Sciatic nerve (tissue), 2 donors: ENCODE data around the gene MET. TPM values are rescaled to one million over a fixed set of nuclear protein-coding genes. Genes with fewer than 3 reads are reported as not detected.
A peak's percentile ranks its signal among the peaks of the same experiment; 100 is the strongest.

Source experiments
- ATAC-seq: fragments of 200-7000 bp; cut with Tn5 transposase; one replicate; pipeline ENCODE4 v1.9.1; 2020; ENCODE audit warnings: mild to moderate bottlenecking, moderate library complexity
- DNase-seq: peaks from one replicate; pipeline ENCODE4 v3.0.0-alpha.2; 2020; ENCODE audit warnings: low spot score
- intact Hi-C: fragments of 100-400 bp; cut with DNase I; formaldehyde crosslinking; loops from one replicate; pipeline ENCODE4 v1.14.2; 2022
- total RNA-seq: library from RNA; stranded (reverse); fragmentation: NEBNext Ultra II Directional; extraction: Animal tissue kit (Norgen Biotek cat#: 25700); gene quantifications from one replicate; pipeline ENCODE4 v1.2.1, GENCODE V29; 2021
- donor health status: DM: no; HTN: no; CAD: no.
- donor health status: DM: no; HTN: no; CAD: no.

The MET gene
- total RNA-seq, 1 donor from 2014 or later = 60.7 TPM

DNA sequence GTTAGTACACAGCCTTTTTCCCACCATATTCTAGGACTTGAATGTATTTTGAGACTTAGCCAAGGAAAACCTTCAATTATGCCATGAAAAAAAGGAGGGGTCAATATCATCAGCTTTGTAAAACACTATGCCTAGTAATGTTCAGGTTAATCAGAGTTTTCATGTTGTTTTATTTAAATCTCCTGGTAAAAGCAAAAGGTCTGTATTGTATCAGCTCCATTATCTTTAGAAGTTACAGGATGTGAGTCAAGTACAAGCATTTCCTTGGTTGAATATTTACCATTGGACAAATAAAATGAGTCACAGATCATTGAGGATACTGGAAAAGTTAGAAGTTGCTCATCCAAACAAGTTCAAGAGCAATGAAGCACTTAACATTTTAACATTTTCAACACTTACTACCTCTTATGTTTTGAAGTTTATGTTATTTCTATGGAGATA, 100.4 kb downstream of the MET start:
- DNase-seq (no peak), ATAC-seq (no peak)
- intact Hi-C loops = no loop called here

- intact Hi-C loops = no loop called here
- DNase-seq (no peak), ATAC-seq (no peak)
Observed at GRCh38 chr7:116772926-116773749, 101.1 kb downstream of the MET start.

DNA sequence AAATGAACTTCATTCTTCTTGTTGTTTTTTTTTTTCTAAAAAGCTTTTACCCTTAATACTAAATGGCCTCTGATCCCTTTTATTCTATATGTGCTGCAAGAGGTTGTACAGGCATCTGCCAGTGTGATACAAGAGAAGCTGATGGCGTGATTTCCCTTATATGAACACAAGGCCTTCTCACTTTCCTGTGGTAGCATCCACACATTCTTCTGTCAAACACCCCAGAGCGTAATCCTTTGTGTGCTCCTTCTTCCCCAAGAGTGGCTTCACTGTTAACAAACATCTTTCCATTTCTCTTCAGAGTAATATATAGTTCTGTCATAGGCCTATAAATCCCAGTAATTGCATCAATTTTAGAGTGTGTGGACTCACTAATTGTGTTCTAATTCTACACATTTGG, 104.0 kb downstream of the MET start:
- intact Hi-C loops = no loop called here
- DNase-seq = no peak
- no peak for ATAC-seq

- DNase-seq (no peak), ATAC-seq (no peak)
- intact Hi-C loops = no loop called here
Observed at GRCh38 chr7:116776610-116777289, 104.8 kb downstream of the MET start.

- no peak for DNase-seq
- intact Hi-C loops = no loop called here
- no peak for ATAC-seq
Observed at GRCh38 chr7:116777651-116778281, 105.8 kb downstream of the MET start.

GRCh38 chr7:116779216-116779615, 107.2 kb downstream of the MET start:
- no peak for ATAC-seq
- no peak for DNase-seq
- intact Hi-C loops = no loop called here

GRCh38 chr7:116779931-116780330, 107.9 kb downstream of the MET start:
- no peak for DNase-seq
- intact Hi-C loops = no loop called here
- ATAC-seq = no peak

- no peak for ATAC-seq
- intact Hi-C loops = no loop called here
Observed at GRCh38 chr7:116780521-116780920, 108.5 kb downstream of the MET start.

GRCh38 chr7:116780966-116781365, 109.0 kb downstream of the MET start:
- ATAC-seq = no peak
- DNase-seq = no peak
- intact Hi-C loops = no loop called here

More at GRCh38 chr7:116780521-116780920, 108.5 kb downstream of the MET start:
- no peak for DNase-seq

DNA sequence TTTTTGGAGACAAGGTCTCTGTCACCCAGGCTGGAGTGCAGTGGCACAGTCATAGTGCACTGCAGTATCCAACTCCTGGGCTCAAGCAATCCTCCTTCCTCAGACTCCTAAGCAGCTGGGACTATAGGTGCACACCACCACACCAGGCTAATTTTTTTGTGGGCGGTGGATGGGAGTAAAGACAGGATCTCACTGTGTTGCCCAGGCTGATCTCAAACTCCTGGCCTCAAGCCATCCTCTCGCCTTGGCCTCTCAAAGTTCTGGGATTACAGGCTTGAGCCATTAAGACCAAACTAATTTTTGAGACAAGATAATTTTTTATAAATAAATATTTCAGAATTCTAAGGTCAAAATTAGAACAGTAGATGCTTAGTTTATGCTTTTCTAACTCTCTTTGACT, 109.6 kb downstream of the MET start:
- ATAC-seq (no peak), DNase-seq (no peak)
- intact Hi-C loops = no loop called here

- no peak for DNase-seq
- intact Hi-C loops = no loop called here
- no peak for ATAC-seq
Observed at GRCh38 chr7:116782177-116782711, 110.2 kb downstream of the MET start.

- ATAC-seq (no peak), DNase-seq (no peak)
- intact Hi-C loops = no loop called here
Observed at GRCh38 chr7:116783666-116784318, 111.8 kb downstream of the MET start.

DNA sequence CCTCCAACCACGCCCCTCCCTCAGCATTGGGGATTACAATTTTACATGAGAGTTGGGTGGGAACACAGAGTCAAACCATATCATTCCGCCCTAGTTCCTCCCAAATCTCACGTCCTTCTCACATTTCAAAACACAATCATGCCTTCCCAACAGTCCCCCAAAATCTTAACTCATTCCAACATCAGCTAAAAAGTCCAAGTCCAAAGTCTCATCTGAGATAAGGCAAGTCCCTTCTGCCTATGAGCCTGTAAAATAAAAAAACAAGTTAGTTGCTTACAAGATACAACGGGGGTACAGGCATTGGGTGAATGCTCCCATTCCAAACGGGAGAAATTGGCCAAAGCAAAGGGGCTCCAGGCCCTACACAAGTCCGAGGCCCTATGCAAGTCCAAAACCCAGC, 112.7 kb downstream of the MET start:
- no peak for DNase-seq
- no peak for ATAC-seq
- intact Hi-C loops = no loop called here

- intact Hi-C loops = no loop called here
- ATAC-seq (no peak), DNase-seq (no peak)
Observed at GRCh38 chr7:116785843-116786242, 113.8 kb downstream of the MET start.

GRCh38 chr7:116786791-116787443, 114.9 kb downstream of the MET start:
- DNase-seq (no peak), ATAC-seq (peak; percentile 56)
- intact Hi-C loops = no loop called here

GRCh38 chr7:116787881-116788280, 115.9 kb downstream of the MET start:
- no peak for DNase-seq
- ATAC-seq = no peak
- intact Hi-C loops = no loop called here

DNA sequence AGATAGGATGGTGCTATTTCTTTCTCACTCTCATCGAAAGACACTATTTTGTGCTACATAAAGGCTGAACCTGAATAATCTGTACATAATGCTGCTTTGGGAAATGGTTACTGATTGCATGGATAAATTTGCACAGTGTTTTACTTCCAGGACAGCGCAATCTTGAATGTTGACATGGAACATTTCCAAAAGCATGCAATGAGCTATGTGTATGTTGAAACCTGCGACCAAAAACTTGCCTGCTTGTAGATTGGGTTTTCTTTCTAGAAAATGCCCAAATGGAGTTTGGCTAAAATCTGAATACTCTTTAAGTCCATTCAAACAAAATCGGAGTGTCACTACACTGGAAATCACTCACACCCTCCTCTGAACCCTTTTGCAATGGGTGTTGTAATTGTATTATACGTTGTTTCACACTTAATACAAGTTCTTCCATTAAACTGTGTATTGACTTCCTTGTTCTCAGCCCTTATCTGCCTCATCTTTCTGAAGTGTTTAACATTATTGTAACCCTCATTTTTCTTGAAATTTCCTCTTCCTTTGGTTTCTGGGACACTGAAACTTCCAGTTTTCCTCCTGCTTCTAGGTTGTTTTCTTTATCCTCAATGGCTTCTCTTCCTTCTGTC, 116.7 kb downstream of the MET start:
- DNase-seq (no peak), ATAC-seq (no peak)
- intact Hi-C loops = no loop called here

- DNase-seq (no peak), ATAC-seq (no peak)
- intact Hi-C loops = no loop called here
Observed at GRCh38 chr7:116790025-116790424, 118.0 kb downstream of the MET start.
